Activated CD8-positive, alpha-beta T cell treated with anti-CD3 and anti-CD28 coated beads, Interleukin-2, amount 10 ng/mL, durations not matched to agents 7 days and 5 days (primary cell): Measurements from ENCODE around the gene LIG4. TPM values are rescaled to one million over a fixed set of nuclear protein-coding genes. Genes with fewer than 3 reads are reported as not detected.
A peak's percentile ranks its signal among the peaks of the same experiment; 100 is the strongest.
"Not testable (repeated sequence)": the region's sequence is repeated elsewhere in the genome, so short reads cannot be mapped to it uniquely, and the experiment has no call there.

ENCODE experiments used
- ATAC-seq: fragments of 150-1000 bp; cut with Tn5 transposase; one replicate; pipeline ENCODE4 v1.10.0; 2021; ENCODE audit warnings: moderate library complexity
- CTCF ChIA-PET: fragments of 350-600 bp; sonication (Branson Sonifier 250); formaldehyde crosslinking; loops from one replicate; lab custom pipeline; 2021; ENCODE audit warnings: antibody characterized with exemption; lab: Charles Lee
- POLR2A ChIA-PET: fragments of 350-600 bp; sonication (Branson Sonifier 250); formaldehyde crosslinking; loops from one replicate; lab custom pipeline; 2021; ENCODE audit warnings: antibody characterized with exemption; lab: Charles Lee
- DNase-seq: peaks from one replicate; pipeline ENCODE4 v3.0.0-alpha.2; 2020
- H3K27ac Mint-ChIP-seq: one replicate; pipeline ENCODE4 v1.8.0; 2021; ENCODE audit warnings: mild to moderate bottlenecking, mixed read lengths
- H3K27me3 Mint-ChIP-seq: one replicate; pipeline ENCODE4 v1.8.0; 2021; ENCODE audit warnings: low read depth, mixed read lengths
- H3K36me3 Mint-ChIP-seq: one replicate; pipeline ENCODE4 v1.8.0; 2021; ENCODE audit warnings: low read depth, mixed read lengths
- H3K4me1 Mint-ChIP-seq: one replicate; pipeline ENCODE4 v1.8.0; 2021; ENCODE audit warnings: low read depth, mixed read lengths
- H3K4me3 Mint-ChIP-seq: one replicate; pipeline ENCODE4 v1.8.0; 2021; ENCODE audit warnings: mild to moderate bottlenecking, mixed read lengths
- H3K9me3 Mint-ChIP-seq: one replicate; pipeline ENCODE4 v1.8.0; 2022; ENCODE audit warnings: mixed read lengths; ENCODE audit not compliant: insufficient read depth
- total RNA-seq, 2 experiments: library from RNA; stranded (reverse); gene quantifications; one replicate each; pipeline ENCODE4 v1.2.3, GENCODE V29; 2021

The LIG4 gene
- total RNA-seq, 2 experiments from 2014 or later, result 6.9 to 8.0 TPM

- ChIA-PET POLR2A (interaction anchor here (0.9 to 1.2 kb wide), 5 partner anchors 8 to 698 kb away, joined by 3 to 9 read pairs (median 3); partner anchors contain the start of gene TNFSF13B), CTCF (no interaction called here)
- Mint-ChIP-seq H3K4me3 (peak within 1 kb of the TSS; percentile 89), H3K4me1 (peaks cover 41% of the 10 kb centered on the region), H3K27ac (peak within 1 kb of the TSS; percentile 95), H3K27me3 (no peaks in the 10 kb centered on the region), H3K9me3 (no peaks in the 10 kb centered on the region), H3K36me3 (peaks cover 7% of the 10 kb centered on the region)
- peak; percentile 87 for ATAC-seq
- DNase-seq, result peak; percentile 92
Measured at GRCh38 chr13:108218044-108218974, 3.0 kb upstream of the LIG4 start, which contains the start of gene ABHD13. Gene ABHD13 (plus strand): TSS chr13:108218392. CDS start chr13:108229219, 10,827 bp downstream.

- Mint-ChIP-seq H3K4me3 (peak overlapping the region; percentile 89), H3K4me1 (peaks cover 48% of the 10 kb centered on the region), H3K27ac (peak overlapping the region; percentile 95)
- CTCF ChIA-PET, result interaction anchor here (2.0 kb wide), 1 partner anchor 52 kb away, joined by 6 read pairs; the partner anchor contains the start of gene TNFSF13B
- not testable (repeated sequence) for H3K9me3 Mint-ChIP-seq, H3K27me3 Mint-ChIP-seq, DNase-seq, H3K36me3 Mint-ChIP-seq
- POLR2A ChIA-PET, result interaction anchor here (0.9 to 1.2 kb wide), 5 partner anchors 9 to 698 kb away, joined by 3 to 9 read pairs (median 3); partner anchors contain the start of gene TNFSF13B
- ATAC-seq, result peak; percentile 0
Measured at GRCh38 chr13:108217307-108218043, 2.1 kb upstream of the LIG4 start.

- ATAC-seq (no peak), DNase-seq (peak; percentile 44)
- Mint-ChIP-seq H3K27me3 (no peaks in the 10 kb centered on the region), H3K4me3 (peak overlapping the region; percentile 89), H3K4me1 (peaks cover 42% of the 10 kb centered on the region), H3K9me3 (no peaks in the 10 kb centered on the region), H3K27ac (peak overlapping the region; percentile 85), H3K36me3 (peaks cover 22% of the 10 kb centered on the region)
- ChIA-PET CTCF (interaction anchor here (1.0 to 2.1 kb wide), 4 partner anchors 9 to 685 kb away, joined by 3 to 5 read pairs (median 3); no protein-coding TSS in a partner anchor), POLR2A (no interaction called here)
Measured at GRCh38 chr13:108214441-108215271, 680 bp downstream of the LIG4 start.

- no peak for DNase-seq
- Mint-ChIP-seq H3K27me3 (no peaks in the 10 kb centered on the region), H3K27ac (peak overlapping the region; percentile 45), H3K9me3 (no peaks in the 10 kb centered on the region), H3K4me1 (peaks cover 35% of the 10 kb centered on the region), H3K4me3 (peak overlapping the region; percentile 70), H3K36me3 (peaks cover 28% of the 10 kb centered on the region)
- CTCF ChIA-PET, result interaction anchor here (1.0 to 2.1 kb wide), 4 partner anchors 10 to 685 kb away, joined by 3 to 5 read pairs (median 3); no protein-coding TSS in a partner anchor
- POLR2A ChIA-PET, result no interaction called here
- no peak for ATAC-seq
Measured at GRCh38 chr13:108213946-108214345, 1.4 kb downstream of the LIG4 start.

- ChIA-PET POLR2A (no interaction called here), CTCF (interaction anchor here (1.0 to 2.1 kb wide), 2 partner anchors 11 to 59 kb away, joined by 3 to 5 read pairs; no protein-coding TSS in a partner anchor)
- Mint-ChIP-seq H3K27ac (peak overlapping the region; percentile 16), H3K4me1 (peaks cover 34% of the 10 kb centered on the region), H3K4me3 (no peak overlapping the region), H3K27me3 (no peaks in the 10 kb centered on the region), H3K9me3 (no peaks in the 10 kb centered on the region), H3K36me3 (peaks cover 31% of the 10 kb centered on the region)
- DNase-seq (no peak), ATAC-seq (no peak)
Measured at GRCh38 chr13:108212886-108213285, 2.5 kb downstream of the LIG4 start.

GRCh38 chr13:108210551-108210950 is 4.8 kb downstream of the LIG4 start:
- no peaks in the 10 kb centered on the region for H3K9me3 Mint-ChIP-seq
- no peak overlapping the region for H3K27ac Mint-ChIP-seq
- ChIA-PET CTCF (no interaction called here), POLR2A (no interaction called here)
- H3K4me1 Mint-ChIP-seq, result peaks cover 23% of the 10 kb centered on the region
- no peak for ATAC-seq
- H3K27me3 Mint-ChIP-seq, result no peaks in the 10 kb centered on the region
- peaks cover 31% of the 10 kb centered on the region for H3K36me3 Mint-ChIP-seq
- no peak overlapping the region for H3K4me3 Mint-ChIP-seq
- no peak for DNase-seq

GRCh38 chr13:108200781-108201398 is 14.4 kb downstream of the LIG4 start:
- Mint-ChIP-seq H3K4me3 (no peak overlapping the region), H3K36me3 (no peaks in the 10 kb centered on the region), H3K9me3 (peaks cover 4% of the 10 kb centered on the region), H3K27ac (no peak overlapping the region), H3K27me3 (peaks cover 12% of the 10 kb centered on the region), H3K4me1 (peaks cover 12% of the 10 kb centered on the region)
- ChIA-PET CTCF (interaction anchor here (1.6 kb wide), 1 partner anchor 45 kb away, joined by 5 read pairs; no protein-coding TSS in a partner anchor), POLR2A (no interaction called here)
- ATAC-seq (no peak), DNase-seq (no peak)

GRCh38 chr13:108195861-108196260 is 19.5 kb downstream of the LIG4 start:
- H3K9me3 Mint-ChIP-seq, result peaks cover 19% of the 10 kb centered on the region
- no peak overlapping the region for H3K4me3 Mint-ChIP-seq
- DNase-seq, result no peak
- POLR2A ChIA-PET, result no interaction called here
- no peaks in the 10 kb centered on the region for H3K36me3 Mint-ChIP-seq
- H3K27me3 Mint-ChIP-seq, result peaks cover 11% of the 10 kb centered on the region
- H3K4me1 Mint-ChIP-seq, result no peaks in the 10 kb centered on the region
- CTCF ChIA-PET, result no interaction called here
- no peak for ATAC-seq
- no peak overlapping the region for H3K27ac Mint-ChIP-seq

GRCh38 chr13:108195146-108195545 is 20.2 kb downstream of the LIG4 start:
- no peak for ATAC-seq
- no peak overlapping the region for H3K27ac Mint-ChIP-seq
- peaks cover 11% of the 10 kb centered on the region for H3K27me3 Mint-ChIP-seq
- ChIA-PET CTCF (no interaction called here), POLR2A (no interaction called here)
- H3K4me3 Mint-ChIP-seq, result no peak overlapping the region
- no peaks in the 10 kb centered on the region for H3K4me1 Mint-ChIP-seq
- H3K9me3 Mint-ChIP-seq, result peaks cover 19% of the 10 kb centered on the region
- no peak for DNase-seq
- H3K36me3 Mint-ChIP-seq, result no peaks in the 10 kb centered on the region

GRCh38 chr13:108194435-108194936 is 20.9 kb downstream of the LIG4 start:
- ATAC-seq (no peak), DNase-seq (no peak)
- Mint-ChIP-seq H3K36me3 (no peaks in the 10 kb centered on the region), H3K4me1 (no peaks in the 10 kb centered on the region), H3K27me3 (peaks cover 9% of the 10 kb centered on the region), H3K4me3 (no peak overlapping the region), H3K27ac (no peak overlapping the region), H3K9me3 (peaks cover 19% of the 10 kb centered on the region)
- CTCF ChIA-PET, result no interaction called here
- POLR2A ChIA-PET, result no interaction called here
